Fibroblast of skin of right quadriceps (primary cell): ENCODE results near the gene DLX4.

Experiments used
- DNase-seq: peaks from one replicate; pipeline ENCODE4 v3.0.0-alpha.2; 2013

Gene DLX4

GRCh38 chr17:49949634-49950033, 19.4 kb upstream of the DLX4 start:
- DNase-seq, result no peak

DNA sequence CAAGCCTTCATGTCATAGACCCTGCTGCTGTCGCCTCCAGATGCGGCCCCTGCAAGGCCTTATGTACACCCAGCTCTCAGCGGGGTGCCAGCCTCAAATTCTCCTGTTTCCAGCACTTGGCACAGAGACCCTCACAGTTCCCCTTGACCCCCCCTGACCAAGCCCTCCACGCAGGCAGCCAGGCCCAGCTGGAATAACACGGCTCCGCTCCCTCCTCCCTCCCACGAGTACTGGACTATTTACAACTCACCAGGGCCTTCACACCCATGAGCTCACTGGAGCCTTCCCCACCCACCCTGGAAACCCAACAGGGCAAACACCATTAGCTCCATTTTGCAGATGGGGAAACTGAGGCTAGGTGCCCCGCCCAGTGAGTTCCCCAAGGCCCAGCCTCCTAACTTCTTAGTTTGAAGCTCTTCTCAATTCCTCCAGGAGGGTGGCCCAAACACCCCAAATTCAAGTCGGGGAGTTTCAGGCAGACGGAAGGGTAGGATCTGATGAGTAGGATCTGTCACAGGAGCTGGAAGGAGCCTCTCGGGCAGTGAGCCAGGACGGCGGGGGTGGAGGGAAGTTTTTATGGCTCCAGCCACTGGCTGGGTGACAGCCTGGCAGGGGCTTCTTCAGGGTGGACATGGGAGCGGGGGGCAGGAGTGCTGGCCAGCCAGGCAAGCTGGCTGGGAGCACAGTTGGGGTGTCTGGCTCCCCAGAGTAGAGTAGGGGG, 17.5 kb upstream of the DLX4 start:
- DNase-seq, result peak; percentile 17

- DNase-seq, result peak; percentile 53
Measured at GRCh38 chr17:49952209-49952911, 16.6 kb upstream of the DLX4 start.

GRCh38 chr17:49952912-49953497, 16.0 kb upstream of the DLX4 start:
- peak; percentile 34 for DNase-seq

DNA sequence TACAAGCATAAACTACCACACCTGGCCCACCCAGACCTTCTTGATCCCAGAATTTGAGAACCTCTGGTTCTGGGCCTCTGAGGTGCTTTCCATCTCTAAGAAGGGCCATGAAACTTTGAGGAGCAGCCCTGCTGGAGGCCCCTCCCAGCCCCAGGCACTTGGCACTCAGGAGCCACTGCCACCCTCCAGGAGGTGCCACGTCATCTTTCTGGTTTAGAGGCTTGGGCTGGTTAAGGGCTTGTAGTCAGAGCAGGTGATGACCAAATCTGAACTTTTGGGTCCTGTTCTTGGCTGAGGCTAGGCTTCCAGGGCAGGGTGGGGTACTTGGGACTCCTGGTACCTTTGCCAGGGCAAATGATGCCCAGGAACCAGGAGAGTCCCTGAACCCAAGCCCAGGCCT, 13.8 kb upstream of the DLX4 start:
- DNase-seq, result no peak

DNA sequence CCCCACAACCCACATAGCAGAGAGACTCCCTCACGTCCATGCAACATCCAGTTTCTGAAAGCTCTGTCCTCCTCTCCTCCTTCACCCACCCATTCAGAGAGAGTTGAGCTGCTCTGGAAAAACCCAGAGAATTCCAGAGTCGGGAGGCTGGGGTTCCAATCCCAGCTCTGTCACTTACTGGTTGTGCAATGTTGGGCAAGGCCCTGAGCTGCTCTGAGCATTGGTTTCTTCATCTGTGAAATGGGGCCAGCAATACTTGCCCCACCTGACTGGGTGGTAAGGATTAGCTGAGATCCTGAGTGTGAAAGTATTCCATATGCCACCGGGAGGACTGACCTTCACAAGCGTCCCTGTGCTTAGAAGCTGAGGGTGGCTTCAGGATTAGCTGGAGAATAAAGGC, 12.2 kb upstream of the DLX4 start:
- DNase-seq, result no peak

- DNase-seq, result no peak
Measured at GRCh38 chr17:49957350-49957749, 11.6 kb upstream of the DLX4 start.

- DNase-seq, result no peak
Measured at GRCh38 chr17:49958723-49959122, 10.3 kb upstream of the DLX4 start.

DNA sequence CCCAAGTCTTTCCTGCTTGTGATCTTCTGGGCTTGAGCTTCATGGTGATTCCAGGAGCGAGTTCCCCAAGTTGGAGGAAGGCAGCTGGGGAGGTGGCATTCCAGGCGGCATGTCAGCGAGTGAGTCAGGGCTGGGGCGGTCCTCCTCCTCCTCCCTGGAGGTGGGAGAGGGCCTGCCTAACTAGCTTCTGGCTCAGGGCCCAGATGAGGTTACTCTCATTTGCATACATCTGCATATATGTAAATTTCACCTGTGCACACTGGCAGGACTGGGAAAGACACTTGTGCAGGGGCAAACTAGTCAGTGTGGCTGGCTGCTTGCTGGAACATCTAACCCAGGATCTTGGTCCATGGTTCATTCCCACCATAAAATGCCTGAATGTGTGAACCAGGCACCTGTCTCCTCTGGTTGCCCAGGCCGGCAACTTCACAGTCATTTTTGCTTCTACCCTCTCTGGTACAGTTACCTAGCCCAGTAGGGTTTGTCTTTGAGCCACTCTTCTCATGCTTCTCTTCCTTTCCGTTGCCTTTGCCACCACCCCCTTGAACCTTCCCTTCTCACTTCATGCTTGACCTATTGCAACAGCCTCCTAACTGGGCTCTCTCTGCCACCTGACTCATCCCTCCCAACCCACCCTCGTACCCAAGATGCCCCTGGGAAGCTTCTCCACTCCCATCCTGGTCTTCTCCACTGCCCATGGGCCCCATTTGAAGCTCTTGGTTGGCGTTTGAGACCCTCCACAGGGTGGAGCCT, 9.6 kb upstream of the DLX4 start:
- peak; percentile 35 for DNase-seq

DNA sequence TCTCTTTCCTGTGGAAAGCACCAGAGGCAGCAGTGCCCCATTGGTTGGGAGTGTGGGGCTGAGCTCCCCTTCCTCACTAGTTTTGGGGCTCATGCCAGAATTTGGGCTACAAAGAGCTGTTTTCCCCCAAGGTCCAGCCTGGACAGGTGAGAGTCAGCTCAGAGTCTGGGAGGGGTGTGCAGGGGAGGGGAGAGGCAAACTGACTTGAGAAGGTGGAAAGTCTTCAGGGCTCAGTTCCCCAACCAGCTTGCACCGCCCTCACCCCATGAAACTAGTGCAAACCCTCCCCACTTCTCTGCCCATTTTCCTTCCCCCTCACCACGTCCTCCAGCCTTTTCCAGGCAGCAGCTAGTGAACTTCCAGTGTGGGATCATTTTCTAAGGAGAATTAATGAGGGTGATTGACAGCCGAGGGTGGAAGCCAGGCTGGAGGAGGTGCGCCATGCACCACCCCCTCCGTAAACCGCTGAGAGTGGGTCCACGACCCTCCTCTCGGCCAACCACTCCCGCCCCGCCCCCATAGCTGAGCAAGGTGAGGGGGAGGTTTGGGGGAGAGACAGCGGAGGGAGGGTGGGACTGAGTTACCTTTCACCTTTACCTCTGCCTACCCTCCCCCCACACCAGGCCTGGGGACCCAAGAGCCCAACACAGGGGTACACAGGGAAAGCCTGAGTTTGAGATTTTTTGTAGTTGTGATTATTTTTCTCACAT, 6.2 kb upstream of the DLX4 start:
- no peak for DNase-seq

DNA sequence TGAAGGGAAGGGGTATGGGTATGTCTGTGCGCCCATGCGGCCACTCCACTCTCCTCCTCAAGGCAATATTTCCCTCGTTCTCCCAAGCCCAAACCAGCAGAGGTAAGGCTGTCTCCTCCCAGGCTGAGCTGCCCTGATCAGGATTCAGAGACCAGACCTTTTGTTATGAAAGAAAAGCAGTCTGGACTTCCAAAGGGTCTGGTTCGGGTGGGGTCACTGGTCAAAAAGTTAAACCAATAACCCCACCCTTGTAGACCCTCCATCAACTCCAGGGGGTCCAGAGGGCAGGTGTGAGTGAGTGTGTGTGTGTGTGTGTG, 5.7 kb upstream of the DLX4 start:
- no peak for DNase-seq

GRCh38 chr17:49963626-49964302, 5.2 kb upstream of the DLX4 start:
- DNase-seq, result no peak

GRCh38 chr17:49964303-49964768, 4.7 kb upstream of the DLX4 start:
- DNase-seq, result no peak

GRCh38 chr17:49964769-49965523, 4.0 kb upstream of the DLX4 start:
- DNase-seq, result no peak

- DNase-seq, result no peak
Measured at GRCh38 chr17:49965524-49965909, 3.5 kb upstream of the DLX4 start.

DNA sequence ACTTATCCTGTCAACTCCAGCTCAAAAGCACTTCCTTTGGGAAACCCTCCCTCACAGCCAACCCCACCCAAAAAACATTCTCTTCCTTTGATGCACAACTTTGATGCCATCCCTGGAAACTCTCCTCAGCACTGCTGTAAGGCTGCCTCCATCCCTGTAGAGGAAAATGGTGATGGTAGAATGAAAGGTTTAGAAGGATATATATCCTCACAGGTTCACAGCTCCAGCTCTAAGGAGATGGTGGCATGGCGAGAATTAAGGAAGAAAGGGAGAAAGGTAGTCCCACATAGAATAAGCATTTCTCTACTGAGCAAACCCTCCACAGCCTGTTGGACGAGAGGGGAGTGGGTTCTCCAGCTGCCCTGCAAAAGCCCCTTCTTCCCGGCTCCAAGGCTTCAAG, 2.2 kb upstream of the DLX4 start:
- no peak for DNase-seq

- DNase-seq, result no peak
Measured at GRCh38 chr17:49967205-49967604, 1.8 kb upstream of the DLX4 start.

GRCh38 chr17:49967621-49968404, 1.2 kb upstream of the DLX4 start:
- no peak for DNase-seq

- peak; percentile 59 for DNase-seq
Measured at GRCh38 chr17:49968405-49969133, 421 bp upstream of the DLX4 start.

DNA sequence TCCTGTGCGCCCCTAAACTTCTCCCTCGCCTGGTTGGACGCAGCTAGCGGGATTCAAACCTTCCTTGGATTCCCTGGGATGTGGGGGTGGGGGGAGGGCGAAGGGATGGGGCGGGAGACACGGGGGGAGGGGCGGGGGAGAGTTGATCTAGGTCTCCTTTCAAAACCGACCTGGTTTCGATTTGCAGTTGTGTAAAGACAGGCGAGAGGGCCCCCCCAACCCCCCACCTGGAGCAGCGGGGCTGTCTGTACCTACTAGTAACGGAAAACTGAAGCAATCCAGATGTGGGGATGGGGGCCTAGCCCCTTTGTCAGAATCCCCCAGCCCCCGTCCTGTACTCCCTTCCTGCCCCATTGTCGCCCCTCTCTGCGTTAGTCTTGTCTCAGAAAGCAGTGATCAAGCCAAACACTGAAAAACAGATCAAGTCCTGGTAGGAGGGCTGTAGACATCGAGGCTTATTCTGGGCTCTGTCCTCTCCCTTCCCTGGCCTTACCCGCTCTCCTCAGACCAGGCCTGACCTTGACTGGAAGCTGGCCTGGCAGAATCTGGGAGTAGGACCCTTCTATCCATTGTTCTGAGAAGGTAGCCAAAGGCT, 902 bp downstream of the DLX4 start:
- no peak for DNase-seq
